WI38 (cell line): ENCODE measurements around the gene WFDC1.

ENCODE experiments used
- H3K4me3 ChIP-seq: 2 replicates; pipeline ENCODE4 v1.5.1; 2011; ENCODE audit warnings: low read depth, mild to moderate bottlenecking, control low read depth, low read length
- TF ChIP-seq, protein P1 (sequence below): IDR thresholded peaks from 2 replicates; pipeline ENCODE4 v1.5.1; 2012; ENCODE audit warnings: low read depth, mild to moderate bottlenecking, control low read depth, low read length

Gene WFDC1

DNA sequence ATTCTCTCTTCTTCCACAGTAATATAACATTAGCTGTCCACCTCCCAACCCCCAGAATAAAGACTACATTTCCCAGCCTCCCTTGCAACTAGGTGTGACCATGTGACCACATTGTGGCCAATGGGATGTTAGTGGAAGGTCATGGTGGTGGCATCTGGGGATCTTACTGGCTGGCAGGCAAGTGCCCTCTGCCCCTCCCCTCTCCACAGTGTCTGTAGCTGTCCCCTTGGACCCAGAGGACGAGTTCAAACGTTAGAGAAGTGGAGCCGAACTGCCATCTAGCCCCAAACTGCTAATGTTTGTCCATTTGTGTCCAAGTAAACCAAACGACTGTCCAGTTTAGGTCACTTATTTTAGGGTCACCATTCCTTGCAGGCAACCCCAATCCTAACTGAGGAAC, 28.2 kb upstream of the WFDC1 start:
- no peak overlapping the region for H3K4me3 ChIP-seq

DNA sequence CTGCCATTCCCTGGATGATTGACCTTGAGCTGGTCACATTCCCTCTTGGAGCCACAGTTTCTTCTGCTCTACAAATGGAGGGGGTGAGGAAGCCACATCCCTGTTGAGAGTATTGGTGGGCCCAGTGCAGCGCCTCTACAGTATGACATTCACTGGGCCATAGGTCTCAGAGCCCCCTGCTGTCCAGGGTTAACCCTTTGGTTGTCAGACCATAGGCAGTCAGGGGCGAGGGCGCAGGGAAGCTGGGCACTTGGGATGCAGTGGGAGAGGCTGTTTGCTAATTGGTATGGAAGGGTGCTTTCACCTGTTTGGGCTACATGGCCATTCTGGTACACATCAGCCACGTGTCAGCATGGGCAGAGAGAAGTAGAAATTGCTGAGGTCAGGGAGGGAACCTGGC, 27.3 kb upstream of the WFDC1 start:
- no peak overlapping the region for H3K4me3 ChIP-seq
- TF ChIP-seq, protein P1, sequence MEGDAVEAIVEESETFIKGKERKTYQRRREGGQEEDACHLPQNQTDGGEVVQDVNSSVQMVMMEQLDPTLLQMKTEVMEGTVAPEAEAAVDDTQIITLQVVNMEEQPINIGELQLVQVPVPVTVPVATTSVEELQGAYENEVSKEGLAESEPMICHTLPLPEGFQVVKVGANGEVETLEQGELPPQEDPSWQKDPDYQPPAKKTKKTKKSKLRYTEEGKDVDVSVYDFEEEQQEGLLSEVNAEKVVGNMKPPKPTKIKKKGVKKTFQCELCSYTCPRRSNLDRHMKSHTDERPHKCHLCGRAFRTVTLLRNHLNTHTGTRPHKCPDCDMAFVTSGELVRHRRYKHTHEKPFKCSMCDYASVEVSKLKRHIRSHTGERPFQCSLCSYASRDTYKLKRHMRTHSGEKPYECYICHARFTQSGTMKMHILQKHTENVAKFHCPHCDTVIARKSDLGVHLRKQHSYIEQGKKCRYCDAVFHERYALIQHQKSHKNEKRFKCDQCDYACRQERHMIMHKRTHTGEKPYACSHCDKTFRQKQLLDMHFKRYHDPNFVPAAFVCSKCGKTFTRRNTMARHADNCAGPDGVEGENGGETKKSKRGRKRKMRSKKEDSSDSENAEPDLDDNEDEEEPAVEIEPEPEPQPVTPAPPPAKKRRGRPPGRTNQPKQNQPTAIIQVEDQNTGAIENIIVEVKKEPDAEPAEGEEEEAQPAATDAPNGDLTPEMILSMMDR, result no peak

More for the DNA sequence above, 28.2 kb upstream of the WFDC1 start:
- TF ChIP-seq, protein P1, result no peak

DNA sequence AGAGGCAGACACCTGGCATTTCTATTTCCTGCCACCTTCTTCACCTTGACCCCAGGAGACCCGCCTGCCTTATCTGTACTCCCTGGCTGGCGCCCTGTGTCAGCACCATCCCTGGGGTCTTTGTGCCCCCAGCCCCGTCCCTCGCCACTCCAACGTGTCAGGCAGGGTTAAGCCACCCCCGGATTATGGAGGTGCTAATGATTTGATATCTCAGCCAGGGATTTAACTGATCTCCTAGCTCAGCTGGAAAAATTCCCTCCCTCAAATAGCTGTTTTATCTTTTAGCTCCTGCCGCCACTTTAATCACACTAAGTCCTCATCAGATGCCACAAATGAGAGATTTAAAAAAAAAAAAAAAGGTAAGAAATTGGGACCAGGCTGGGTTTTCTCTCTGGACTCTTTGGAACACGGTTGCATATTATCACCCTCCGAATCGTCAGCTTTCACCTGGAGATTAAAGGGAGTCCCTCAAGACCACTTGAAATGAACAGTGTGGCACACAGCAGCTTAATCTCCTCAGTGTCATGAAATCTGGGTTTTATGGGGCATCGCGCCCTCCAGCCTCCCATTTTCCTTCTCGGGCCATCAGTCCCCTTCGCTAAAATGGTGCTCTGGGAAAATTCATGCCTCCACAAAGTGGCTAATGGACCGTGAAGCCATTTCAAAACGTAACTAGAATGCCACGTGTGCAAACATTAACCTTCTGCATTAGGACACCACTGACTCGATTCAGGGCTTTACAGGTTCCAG, 26.2 kb upstream of the WFDC1 start:
- H3K4me3 ChIP-seq, result no peak overlapping the region
- TF ChIP-seq, protein P1, result no peak

DNA sequence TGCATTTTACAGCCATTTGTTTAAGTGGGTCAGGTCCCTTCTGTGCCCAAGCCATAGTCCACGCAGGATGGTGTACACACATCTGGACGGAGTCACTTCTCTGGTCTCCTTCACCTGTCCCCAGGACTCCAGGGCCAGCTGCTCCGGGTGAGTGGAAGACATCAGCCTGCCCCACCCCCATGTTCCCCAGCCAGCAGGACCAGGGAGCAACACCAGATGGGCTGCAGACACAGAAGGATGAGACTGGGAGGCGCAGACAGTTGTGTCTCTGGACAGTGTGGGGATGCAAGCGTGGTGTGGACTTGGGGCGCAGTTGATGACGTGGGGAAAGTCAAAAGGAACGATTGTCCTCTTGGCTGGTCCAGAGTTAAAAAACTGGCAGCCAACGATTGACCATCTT, 24.6 kb upstream of the WFDC1 start:
- no peak overlapping the region for H3K4me3 ChIP-seq
- TF ChIP-seq, protein P1, result no peak

DNA sequence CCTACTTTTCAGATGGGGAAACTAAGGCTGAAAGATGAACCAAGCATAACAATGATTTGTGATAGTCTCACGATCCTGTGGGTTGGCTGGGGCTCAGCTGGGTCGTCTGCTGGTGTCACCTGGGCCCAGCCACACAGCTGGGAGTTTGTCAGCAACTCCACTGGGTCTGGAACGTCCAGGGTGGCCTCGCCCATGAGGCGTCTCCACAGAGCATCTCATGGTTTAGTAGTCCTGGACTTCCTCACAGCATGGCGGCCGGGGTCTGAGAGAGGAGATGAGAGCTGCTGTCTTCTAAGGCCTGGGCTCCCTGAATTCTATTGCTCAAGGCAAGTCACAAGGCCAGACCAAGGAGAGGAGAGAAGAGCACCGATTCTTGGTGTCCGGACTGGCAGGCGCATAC, 24.1 kb upstream of the WFDC1 start:
- H3K4me3 ChIP-seq, result no peak overlapping the region
- TF ChIP-seq, protein P1, result no peak

DNA sequence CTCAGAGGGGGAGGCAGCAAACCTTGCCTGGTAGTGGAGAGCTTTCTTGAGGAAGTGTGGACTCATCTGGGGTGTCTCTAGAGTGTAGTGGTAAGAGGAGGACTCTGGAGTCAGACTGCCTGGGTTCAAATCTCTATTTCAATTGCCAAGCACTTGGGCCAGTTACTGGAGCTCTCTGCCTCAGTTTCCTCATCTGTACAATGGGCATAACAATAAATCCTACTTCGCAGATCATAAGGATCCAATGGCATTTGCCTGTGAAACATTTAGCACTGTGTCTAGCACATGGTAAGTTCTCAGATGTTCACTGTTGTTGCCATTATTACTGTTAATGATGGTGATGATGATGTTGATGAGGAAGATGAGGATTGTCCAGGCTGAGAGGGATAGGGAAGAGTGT, 23.6 kb upstream of the WFDC1 start:
- no peak overlapping the region for H3K4me3 ChIP-seq
- TF ChIP-seq, protein P1, result no peak

DNA sequence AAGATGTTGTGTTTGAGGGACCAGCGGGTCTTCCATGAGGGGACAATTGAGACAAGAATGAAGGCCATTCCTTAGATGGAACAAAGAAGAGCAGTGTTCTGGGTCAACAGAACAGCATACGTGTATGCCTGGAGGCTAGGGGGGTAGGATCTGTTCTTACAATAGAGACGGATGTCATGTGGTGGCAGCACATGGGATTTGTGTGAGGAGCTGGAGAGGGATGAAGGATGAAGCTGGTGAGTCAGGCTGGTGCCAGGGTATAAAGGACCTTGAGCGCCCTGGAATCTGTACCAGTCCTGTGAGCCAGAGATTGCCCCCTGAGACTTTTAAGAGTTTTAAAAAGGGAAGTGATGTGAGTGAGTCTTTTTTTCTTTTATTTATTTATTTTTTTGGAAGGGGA, 22.8 kb upstream of the WFDC1 start:
- TF ChIP-seq, protein P1, result no peak
- H3K4me3 ChIP-seq, result no peak overlapping the region
